Activated naive CD8-positive, alpha-beta T cell treated with anti-CD3 and anti-CD28 coated beads, Interleukin-2, amount 10 ng/mL, durations not matched to agents 7 days and 5 days (primary cell): ENCODE data around the gene S100A5. TPM values are rescaled to one million over a fixed set of nuclear protein-coding genes. Genes with fewer than 3 reads are reported as not detected.
"Not testable (repeated sequence)": the region's sequence is repeated elsewhere in the genome, so short reads cannot be mapped to it uniquely, and the experiment has no call there.

Source experiments
- ATAC-seq: fragments of 150-1000 bp; cut with Tn5 transposase; one replicate; pipeline ENCODE4 v1.10.0; 2021; ENCODE audit warnings: low read depth, moderate library complexity
- POLR2A ChIA-PET: fragments of 350-600 bp; sonication (Branson Sonifier 250); formaldehyde crosslinking; loops from one replicate; lab custom pipeline; 2021; ENCODE audit warnings: antibody characterized with exemption; lab: Charles Lee
- DNase-seq: peaks from one replicate; pipeline ENCODE4 v3.0.0; 2021
- H3K27ac Mint-ChIP-seq: one replicate; pipeline ENCODE4 v1.8.0; 2022; ENCODE audit warnings: mild to moderate bottlenecking, mixed read lengths
- H3K27me3 Mint-ChIP-seq: one replicate; pipeline ENCODE4 v1.8.0; 2022; ENCODE audit warnings: mild to moderate bottlenecking, moderate library complexity, mixed read lengths
- H3K36me3 Mint-ChIP-seq: one replicate; pipeline ENCODE4 v1.8.0; 2021; ENCODE audit warnings: mild to moderate bottlenecking, mixed read lengths
- H3K4me1 Mint-ChIP-seq: one replicate; pipeline ENCODE4 v1.8.0; 2021; ENCODE audit warnings: mixed read lengths
- H3K4me3 Mint-ChIP-seq: one replicate; pipeline ENCODE4 v1.8.0; 2022; ENCODE audit warnings: mild to moderate bottlenecking, moderate library complexity, mixed read lengths
- H3K9me3 Mint-ChIP-seq: one replicate; pipeline ENCODE4 v1.8.0; 2021; ENCODE audit warnings: mixed read lengths
- total RNA-seq, 2 experiments: library from RNA; stranded (reverse); gene quantifications; one replicate each; pipeline ENCODE4 v1.2.3, GENCODE V29; 2021

The S100A5 gene
- total RNA-seq, 2 experiments from 2014 or later: 2.2 to 2.7 TPM

GRCh38 chr1:153575081-153575491, 34.4 kb upstream of the S100A5 start:
- H3K9me3 Mint-ChIP-seq, H3K4me3 Mint-ChIP-seq, ATAC-seq, POLR2A ChIA-PET, H3K36me3 Mint-ChIP-seq, DNase-seq, H3K27ac Mint-ChIP-seq: not testable (repeated sequence)
- peaks cover 18% of the 10 kb centered on the region for H3K4me1 Mint-ChIP-seq
- H3K27me3 Mint-ChIP-seq: peaks cover 41% of the 10 kb centered on the region

DNA sequence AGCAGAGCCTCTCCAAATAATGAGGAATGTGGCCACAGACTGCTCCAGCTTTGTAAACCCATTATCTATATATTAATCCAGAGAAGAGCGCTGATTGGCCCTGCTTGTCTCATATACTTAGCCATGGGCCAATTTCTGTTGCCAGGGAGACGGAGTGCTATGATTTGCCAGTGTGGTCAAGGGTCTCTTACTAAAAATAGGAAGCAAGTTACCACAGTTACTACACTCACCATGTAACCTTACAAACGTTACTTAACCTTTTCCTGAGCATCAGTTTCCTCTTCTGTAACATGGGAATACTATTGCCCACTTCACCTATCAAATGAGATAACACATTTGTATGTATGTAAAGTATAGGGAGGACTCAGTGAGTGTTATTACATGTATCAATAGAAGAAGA, 32.6 kb upstream of the S100A5 start:
- Mint-ChIP-seq H3K27ac (no peak overlapping the region), H3K27me3 (peaks cover 27% of the 10 kb centered on the region), H3K9me3 (no peaks in the 10 kb centered on the region), H3K4me3 (no peak overlapping the region), H3K36me3 (no peaks in the 10 kb centered on the region), H3K4me1 (peaks cover 22% of the 10 kb centered on the region)
- DNase-seq: no peak
- POLR2A ChIA-PET: interaction anchor here (0.6 to 1.3 kb wide), 5 partner anchors 25 to 417 kb away, joined by 3 to 4 read pairs (median 4); partner anchors contain the start of gene RPS27
- no peak for ATAC-seq

GRCh38 chr1:153572569-153573015, 31.9 kb upstream of the S100A5 start:
- DNase-seq: peak; percentile 63
- peak; percentile 76 for ATAC-seq
- Mint-ChIP-seq H3K9me3 (no peaks in the 10 kb centered on the region), H3K4me3 (no peak overlapping the region), H3K36me3 (no peaks in the 10 kb centered on the region), H3K4me1 (peaks cover 27% of the 10 kb centered on the region), H3K27ac (no peak overlapping the region), H3K27me3 (peaks cover 19% of the 10 kb centered on the region)
- POLR2A ChIA-PET: interaction anchor here (0.6 to 2.0 kb wide), 11 partner anchors 26 to 418 kb away, joined by 3 to 8 read pairs (median 4); partner anchors contain the start of genes RAB13, RPS27, S100A16 and S100A6

DNA sequence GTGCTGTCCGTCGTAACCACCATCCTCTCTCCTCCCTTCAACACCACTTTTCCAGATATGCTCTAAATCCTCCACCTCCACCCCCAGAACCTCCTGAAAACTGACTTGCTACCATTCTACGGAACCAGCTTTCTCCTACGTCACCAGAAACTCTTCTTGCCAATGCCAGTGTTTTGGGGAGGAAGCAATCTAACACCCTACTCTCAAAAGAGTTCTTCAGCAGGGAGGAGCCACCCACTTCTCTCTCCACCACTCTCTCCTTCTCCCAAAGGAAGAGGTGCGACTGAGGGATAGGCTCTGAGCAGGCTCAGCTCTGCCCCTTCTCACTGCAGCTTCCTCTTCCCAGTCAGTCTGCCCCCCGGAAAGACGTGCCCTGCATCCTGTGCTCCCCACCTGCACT, 31.0 kb upstream of the S100A5 start:
- POLR2A ChIA-PET: interaction anchor here (0.6 to 2.0 kb wide), 5 partner anchors 36 to 59 kb away, joined by 3 to 8 read pairs (median 4); partner anchors contain the start of genes S100A16 and S100A6
- Mint-ChIP-seq H3K9me3 (no peaks in the 10 kb centered on the region), H3K36me3 (no peaks in the 10 kb centered on the region), H3K4me1 (peaks cover 33% of the 10 kb centered on the region), H3K27me3 (peaks cover 11% of the 10 kb centered on the region), H3K27ac (peak overlapping the region; percentile 48), H3K4me3 (no peak overlapping the region)
- DNase-seq (no peak), ATAC-seq (no peak)

DNA sequence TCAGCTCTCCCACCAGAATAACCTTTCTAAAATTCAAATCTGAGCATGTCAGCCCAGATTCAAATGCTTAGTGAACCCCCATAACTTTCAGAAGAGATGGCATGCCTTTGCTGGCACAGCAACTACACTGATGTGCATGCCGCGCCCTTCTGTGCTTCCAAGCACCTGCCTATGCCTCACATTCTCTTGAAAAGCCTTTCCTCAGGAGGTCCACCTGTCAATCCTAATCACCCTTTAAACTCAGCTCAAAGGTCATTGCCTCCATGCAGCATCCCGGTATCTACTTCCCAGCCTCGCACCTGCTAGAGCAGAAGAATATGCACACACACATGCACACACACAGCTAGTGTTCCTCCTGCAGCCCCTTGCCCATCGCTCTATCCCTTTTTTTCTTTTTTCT, 30.1 kb upstream of the S100A5 start:
- POLR2A ChIA-PET: interaction anchor here (0.6 to 3.9 kb wide), 3 partner anchors 19 to 60 kb away, joined by 3 to 45 read pairs (median 4); partner anchors contain the start of gene S100A6
- H3K9me3 Mint-ChIP-seq: no peaks in the 10 kb centered on the region
- DNase-seq (no peak), ATAC-seq (no peak)
- peaks cover 39% of the 10 kb centered on the region for H3K4me1 Mint-ChIP-seq
- H3K27ac Mint-ChIP-seq: no peak overlapping the region
- peaks cover 10% of the 10 kb centered on the region for H3K27me3 Mint-ChIP-seq
- no peaks in the 10 kb centered on the region for H3K36me3 Mint-ChIP-seq
- no peak overlapping the region for H3K4me3 Mint-ChIP-seq

DNA sequence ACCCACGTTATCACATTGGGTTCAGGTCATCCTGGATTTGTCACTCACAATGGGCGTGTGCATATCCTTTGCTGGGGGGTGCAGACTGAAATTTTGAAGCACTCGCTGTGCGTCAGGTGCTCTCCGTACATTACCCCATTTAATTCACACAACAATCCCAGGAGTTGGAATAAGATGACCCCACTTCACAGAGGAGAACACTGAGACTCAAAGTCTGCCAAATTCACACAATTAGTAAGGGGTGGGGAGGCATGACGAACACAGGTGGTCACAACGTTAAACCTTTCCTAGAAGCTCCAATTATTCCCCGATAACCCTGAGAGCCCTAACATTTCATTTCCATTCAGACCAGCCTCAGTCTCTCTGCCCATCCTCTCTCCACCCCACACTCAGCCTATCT, 28.7 kb upstream of the S100A5 start:
- H3K36me3 Mint-ChIP-seq: no peaks in the 10 kb centered on the region
- H3K27ac Mint-ChIP-seq: no peak overlapping the region
- no peak overlapping the region for H3K4me3 Mint-ChIP-seq
- H3K4me1 Mint-ChIP-seq: peaks cover 41% of the 10 kb centered on the region
- peaks cover 10% of the 10 kb centered on the region for H3K27me3 Mint-ChIP-seq
- POLR2A ChIA-PET: interaction anchor here (3.9 kb wide), 1 partner anchor 36 kb away, joined by 45 read pairs; the partner anchor contains the start of gene S100A6
- H3K9me3 Mint-ChIP-seq: no peaks in the 10 kb centered on the region
- ATAC-seq (no peak), DNase-seq (no peak)

DNA sequence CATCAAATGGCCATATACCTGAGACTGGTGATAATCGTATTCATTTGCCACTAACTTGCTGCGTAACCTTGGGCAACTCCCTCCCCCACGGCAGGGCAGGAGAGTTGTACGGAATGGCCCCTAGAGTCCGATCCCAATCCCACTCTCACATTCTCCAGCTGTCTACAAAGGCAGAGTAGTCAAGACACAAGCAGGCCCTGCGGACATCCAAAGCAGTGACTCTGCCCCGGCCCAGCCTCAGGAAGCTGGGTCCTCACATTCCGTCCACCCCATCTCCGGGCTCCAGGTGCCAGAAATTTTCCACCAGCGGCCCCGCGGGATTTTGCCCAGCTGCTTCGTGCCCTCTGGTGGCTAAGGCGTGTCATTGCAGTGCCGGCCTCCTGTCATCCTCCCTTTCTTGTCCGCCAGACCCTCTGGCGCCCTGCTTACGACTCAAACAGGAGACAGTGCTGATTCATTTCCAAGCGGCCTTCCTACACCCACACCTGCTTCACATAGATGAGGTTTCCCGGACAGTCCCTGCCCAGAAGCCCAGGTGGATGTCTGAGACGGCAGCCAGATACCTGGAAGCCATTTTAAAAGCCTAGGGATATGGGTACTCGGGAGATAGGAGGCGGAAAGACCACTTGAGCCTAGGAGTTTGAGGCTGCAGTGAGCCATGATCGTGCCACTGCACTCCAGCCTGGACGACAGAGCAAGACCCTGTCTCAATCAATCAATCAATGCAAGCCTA, 27.8 kb upstream of the S100A5 start:
- Mint-ChIP-seq H3K4me1 (peaks cover 41% of the 10 kb centered on the region), H3K27me3 (peaks cover 10% of the 10 kb centered on the region), H3K36me3 (no peaks in the 10 kb centered on the region), H3K9me3 (no peaks in the 10 kb centered on the region), H3K27ac (peak overlapping the region; percentile 4), H3K4me3 (peak overlapping the region; percentile 75)
- POLR2A ChIA-PET: interaction anchor here (0.9 to 3.9 kb wide), 3 partner anchors 24 to 66 kb away, joined by 3 to 45 read pairs (median 7); partner anchors contain the start of genes CHTOP, S100A4 and S100A6
- ATAC-seq (peak; percentile 31), DNase-seq (peak; percentile 82)

DNA sequence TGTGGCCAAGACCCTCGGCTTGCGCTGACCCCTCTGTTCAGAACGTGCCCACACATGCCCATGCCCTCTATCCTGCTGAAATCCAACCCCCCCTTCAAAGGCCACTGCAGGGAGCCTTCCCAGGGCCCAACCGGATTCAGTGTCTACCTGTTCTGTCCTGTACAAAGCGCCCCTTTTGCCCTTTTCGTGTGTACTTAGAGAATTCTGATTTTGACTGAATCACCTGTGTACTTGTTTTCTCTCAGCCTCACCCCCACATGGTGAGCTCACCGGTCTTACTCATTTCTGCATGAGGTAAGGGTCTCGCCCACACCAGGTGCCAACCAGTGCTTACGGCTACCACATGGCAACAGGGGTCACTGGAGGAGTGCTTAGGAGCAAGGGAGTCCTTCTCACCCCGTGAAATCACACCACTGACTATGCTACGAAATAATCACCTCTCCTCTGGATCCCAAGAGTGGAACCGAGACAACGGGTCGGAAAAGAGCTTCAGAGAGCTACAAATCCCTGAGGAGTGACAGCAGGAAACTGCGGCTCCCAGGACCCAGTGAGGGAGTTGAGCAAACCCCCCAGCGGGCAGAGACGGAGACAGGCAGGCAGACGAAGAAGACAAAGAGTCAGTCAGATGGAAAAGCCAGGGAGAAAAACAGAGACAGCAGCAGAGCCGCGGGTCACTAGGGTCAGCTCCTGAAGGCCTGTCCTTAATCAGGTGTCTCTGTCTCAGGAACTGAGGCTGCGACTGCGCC, 27.1 kb upstream of the S100A5 start:
- Mint-ChIP-seq H3K9me3 (no peaks in the 10 kb centered on the region), H3K4me1 (peaks cover 35% of the 10 kb centered on the region), H3K4me3 (no peak overlapping the region), H3K27me3 (peaks cover 10% of the 10 kb centered on the region), H3K27ac (peak overlapping the region; percentile 50), H3K36me3 (no peaks in the 10 kb centered on the region)
- no peak for DNase-seq
- POLR2A ChIA-PET: interaction anchor here (0.9 to 3.9 kb wide), 3 partner anchors 23 to 66 kb away, joined by 3 to 45 read pairs (median 7); partner anchors contain the start of genes CHTOP, S100A4 and S100A6
- ATAC-seq: no peak

GRCh38 chr1:153566414-153567371, 26.0 kb upstream of the S100A5 start:
- H3K4me3 Mint-ChIP-seq: peak overlapping the region; percentile 37
- no peaks in the 10 kb centered on the region for H3K9me3 Mint-ChIP-seq
- peaks cover 29% of the 10 kb centered on the region for H3K4me1 Mint-ChIP-seq
- ATAC-seq (peak; percentile 90), DNase-seq (peak; percentile 68)
- H3K27me3 Mint-ChIP-seq: peaks cover 10% of the 10 kb centered on the region
- H3K27ac Mint-ChIP-seq: peak overlapping the region; percentile 92
- POLR2A ChIA-PET: interaction anchor here (0.7 to 4.1 kb wide), 6 partner anchors 15 to 67 kb away, joined by 3 to 68 read pairs (median 8); partner anchors contain the start of genes CHTOP, S100A4, S100A5 and S100A6
- no peaks in the 10 kb centered on the region for H3K36me3 Mint-ChIP-seq

DNA sequence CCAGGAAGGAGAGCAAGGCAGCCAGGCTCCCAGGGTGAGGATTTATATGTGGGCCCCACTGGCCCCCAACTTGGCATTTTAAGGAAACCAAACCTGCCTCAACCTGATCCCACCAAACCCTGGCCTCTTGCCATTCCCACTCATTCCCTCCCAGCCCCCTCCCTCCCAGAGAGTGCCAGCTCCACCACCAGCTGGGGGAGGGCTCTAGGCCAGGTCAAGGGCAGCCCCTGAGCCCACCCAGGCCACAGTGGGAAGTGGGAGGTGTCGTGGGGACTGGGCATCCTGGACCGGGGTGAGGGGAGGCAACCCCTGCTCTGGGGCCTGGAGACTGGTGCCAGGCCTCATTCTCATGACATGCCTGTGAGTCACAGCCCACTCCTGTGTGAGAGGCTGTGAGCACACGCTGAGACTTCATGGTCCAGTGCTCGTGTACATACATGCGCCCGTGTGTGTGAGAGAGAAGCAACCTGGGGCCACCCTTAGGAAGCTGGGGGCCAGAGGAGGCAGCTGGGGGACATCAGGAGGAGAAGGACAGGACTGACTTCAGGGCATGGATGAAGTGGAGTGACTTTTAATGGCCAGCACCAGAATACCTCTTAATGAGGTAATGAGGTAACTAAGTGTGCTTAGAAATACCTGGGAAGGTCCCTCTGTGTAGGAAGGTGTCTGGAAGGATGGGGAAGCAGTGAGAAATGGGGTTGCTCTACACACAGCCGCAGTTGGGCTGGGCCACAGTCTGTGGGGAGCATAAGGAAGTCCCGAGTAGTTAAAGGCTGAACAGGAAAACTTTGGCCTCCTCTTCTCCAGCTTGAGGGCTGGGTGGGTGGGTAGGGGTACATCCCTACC, 25.0 kb upstream of the S100A5 start, which contains the start of gene S100A2:
Gene S100A2, minus strand, starts transcription at position 316 of the 846 bp plus-strand sequence. CDS start 1,967 bp downstream, outside the sequence.
- peak within 1 kb of the TSS; percentile 37 for H3K4me3 Mint-ChIP-seq
- H3K36me3 Mint-ChIP-seq: no peaks in the 10 kb centered on the region
- peaks cover 5% of the 10 kb centered on the region for H3K27me3 Mint-ChIP-seq
- POLR2A ChIA-PET: interaction anchor here (0.7 to 4.1 kb wide), 6 partner anchors 14 to 68 kb away, joined by 3 to 68 read pairs (median 8); partner anchors contain the start of genes CHTOP, S100A4, S100A5 and S100A6
- ATAC-seq: peak; percentile 6
- no peak for DNase-seq
- peak within 1 kb of the TSS; percentile 92 for H3K27ac Mint-ChIP-seq
- peaks cover 23% of the 10 kb centered on the region for H3K4me1 Mint-ChIP-seq
- H3K9me3 Mint-ChIP-seq: no peaks in the 10 kb centered on the region

DNA sequence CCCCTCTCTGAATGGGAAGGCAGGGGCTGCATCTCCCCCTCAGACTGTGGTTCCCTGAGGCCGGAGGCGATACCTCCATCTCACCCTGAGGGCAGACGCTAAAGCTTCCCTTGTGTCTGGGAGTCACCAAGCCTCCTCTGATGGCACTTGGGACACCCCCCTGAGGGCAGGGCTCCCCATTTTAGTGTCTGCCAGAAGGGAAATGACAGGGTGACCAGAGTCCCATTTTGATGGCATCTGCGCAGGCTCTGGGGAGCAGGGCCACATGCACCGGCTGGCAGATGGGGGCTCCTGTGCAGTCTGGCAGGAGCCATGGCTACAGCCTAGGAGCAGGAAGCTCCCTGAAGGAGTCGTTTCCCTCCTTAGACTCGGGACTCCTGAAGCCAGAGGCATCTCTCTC, 23.3 kb upstream of the S100A5 start:
- Mint-ChIP-seq H3K9me3 (no peaks in the 10 kb centered on the region), H3K36me3 (no peaks in the 10 kb centered on the region), H3K4me3 (no peak overlapping the region), H3K27me3 (no peaks in the 10 kb centered on the region), H3K4me1 (peaks cover 23% of the 10 kb centered on the region), H3K27ac (no peak overlapping the region)
- POLR2A ChIA-PET: interaction anchor here (1.2 to 4.1 kb wide), 3 partner anchors 18 to 30 kb away, joined by 3 to 68 read pairs (median 5); partner anchors contain the start of gene S100A6
- DNase-seq (no peak), ATAC-seq (no peak)
